Small intestine (tissue), 16 donors: ENCODE data around the gene PRR9. TPM values are rescaled to one million over a fixed set of nuclear protein-coding genes. Genes with fewer than 3 reads are reported as not detected.
A peak's percentile ranks its signal among the peaks of the same experiment; 100 is the strongest.
"Not testable (repeated sequence)": the region's sequence is repeated elsewhere in the genome, so short reads cannot be mapped to it uniquely, and the experiment has no call there.

Source experiments
- DNase-seq, 2 donors: peaks; one replicate each; pipeline versions ENCODE4 v3.0.0 to v3.0.0-alpha.2; 2013
- FAIRE-seq: peaks from 2 replicates; lab custom pipeline; 2012; peaks lifted over from hg19 to GRCh38; lab: Jason Lieb, UNC
- H3K27ac ChIP-seq, 3 donors: one replicate each; pipeline ENCODE4 v1.5.1; 2013; ENCODE audit warnings: low read length in 2 of 3, mild to moderate bottlenecking in 2 of 3, control low read depth in 1 of 3, inconsistent platforms in 1 of 3, low read depth in 1 of 3, moderate library complexity in 1 of 3
- H3K27me3 ChIP-seq, 3 donors: one replicate each; pipeline ENCODE4 v1.6.1; 2013; ENCODE audit warnings: low read length in 3 of 3, inconsistent platforms in 1 of 3; ENCODE audit not compliant: control insufficient read depth in 3 of 3, insufficient read depth in 3 of 3
- H3K36me3 ChIP-seq, 3 donors: one replicate each; pipeline ENCODE4 v1.6.1; 2013; ENCODE audit warnings: low read length in 3 of 3, inconsistent platforms in 1 of 3, low read depth in 1 of 3, mild to moderate bottlenecking in 1 of 3, moderate library complexity in 1 of 3; ENCODE audit not compliant: control insufficient read depth in 3 of 3, insufficient read depth in 2 of 3
- H3K4me1 ChIP-seq, 3 donors: one replicate each; pipeline ENCODE4 v1.6.1; 2013; ENCODE audit warnings: low read length in 2 of 3, inconsistent platforms in 1 of 3, low read depth in 1 of 3, mild to moderate bottlenecking in 1 of 3, moderate library complexity in 1 of 3; ENCODE audit not compliant: control insufficient read depth in 3 of 3, insufficient read depth in 2 of 3
- H3K4me3 ChIP-seq, 3 donors: one replicate each; pipeline ENCODE4 v1.5.1; 2013; ENCODE audit warnings: low read length in 3 of 3, control low read depth in 1 of 3, inconsistent platforms in 1 of 3, low read depth in 1 of 3, mild to moderate bottlenecking in 1 of 3, moderate library complexity in 1 of 3
- H3K9me3 ChIP-seq, 2 donors: one replicate each; pipeline ENCODE4 v1.6.1; 2013; ENCODE audit warnings: low read depth in 1 of 2, low read length in 1 of 2; ENCODE audit not compliant: control insufficient read depth in 2 of 2, insufficient read depth in 1 of 2
- WGBS, 3 donors: extraction: QIAGEN DNeasy Blood & Tissue Kit; methylation state at CpG; one replicate each; pipeline ENCODE4 v1.1.7; 2013; 5-methylcytosine and 5-hydroxymethylcytosine counted together
- long read RNA-seq, 10 donors: transcript quantifications; one replicate each; lab custom pipeline, GENCODE V29; 2026
- polyA plus RNA-seq, 4 donors: library from polyadenylated mRNA; stranded (reverse) in 3 of 4; unstranded in 1 of 4; fragments of 200-250 nt in 3 of 4; fragments of 120-200 nt in 1 of 4; gene quantifications; one replicate each; pipeline versions ENCODE4 v1.2.1 to v1.2.3, GENCODE V29; 2013
- donor health status: healthy with polysubstance abuse.
- donor health status: control.
- donor health status: control.
- donor health status: Bipolar disorder and iron deficiency.
- donor health status: healthy.

PRR9 gene
- not detected for polyA plus RNA-seq
- long read RNA-seq, donor 1, result 0 reads
- long read RNA-seq, donor 2, result 0 reads
- long read RNA-seq, donor 3, result 0 reads
- long read RNA-seq, donor 4, result 0 reads
- long read RNA-seq, donor 5, result 0 reads
- long read RNA-seq, donor 6, result 0 reads
- long read RNA-seq, donor 7, result 0 reads
- long read RNA-seq, donor 8, result 0 reads
- long read RNA-seq, donor 9, result 0 reads
- long read RNA-seq, donor 10, result 0 reads

DNA sequence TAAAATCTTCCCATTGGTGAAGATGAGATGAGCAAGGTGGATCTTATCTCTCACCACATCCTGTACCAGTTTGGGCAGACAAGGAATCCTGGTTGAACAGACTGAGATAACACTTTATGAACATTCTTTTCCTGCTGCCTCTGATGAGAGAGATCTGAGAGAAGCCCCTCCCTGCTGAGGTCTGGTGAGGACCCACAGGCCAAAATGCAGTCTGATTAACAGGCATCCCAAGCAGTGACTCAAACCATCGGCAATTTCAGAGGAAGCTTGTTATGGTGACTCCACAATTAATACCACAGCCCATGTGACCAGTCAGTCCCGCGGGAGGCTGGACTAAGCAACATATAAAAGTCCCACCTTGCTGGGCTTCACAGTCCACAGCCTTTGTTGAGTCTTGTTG is at the start of gene PRR9:
Gene PRR9 (plus strand): TSS at position 373 of the 400 bp plus-strand sequence. CDS start 561 bp downstream, outside the sequence.
- DNase-seq (no peak), FAIRE-seq (no peak)
- Histone ChIP-seq H3K4me3 (no peak within 1 kb of the TSS), H3K4me1 (peaks cover 0 to 2% (median 0%) of the 10 kb centered on the region in 3 donors), H3K27me3 (peaks cover 0 to 3% (median 0%) of the 10 kb centered on the region in 3 donors), H3K9me3 (no peaks in the 10 kb centered on the region), H3K27ac (no peak within 1 kb of the TSS), H3K36me3 (no peaks in the 10 kb centered on the region)
- 81 to 82% (median 82%) methylated on average over 3 of the region's 3 CpGs for WGBS, 3 donors

GRCh38 chr1:153168686-153169085 is 48.7 kb upstream of the PRR9 start:
- Histone ChIP-seq H3K36me3 (no peaks in the 10 kb centered on the region), H3K4me1 (no peaks in the 10 kb centered on the region), H3K9me3 (no peaks in the 10 kb centered on the region), H3K4me3 (no peak overlapping the region), H3K27ac (no peak overlapping the region), H3K27me3 (no peaks in the 10 kb centered on the region)
- WGBS, 3 donors, result 63 to 73% (median 63%) methylated on average over 2 of the region's 2 CpGs
- no peak for FAIRE-seq
- no peak for DNase-seq

GRCh38 chr1:153174624-153175023 is 42.8 kb upstream of the PRR9 start:
- no peaks in the 10 kb centered on the region for H3K36me3 ChIP-seq
- H3K4me3 ChIP-seq, result no peak overlapping the region
- H3K27me3 ChIP-seq, result no peaks in the 10 kb centered on the region
- DNase-seq (no peak), FAIRE-seq (no peak)
- H3K4me1 ChIP-seq, result no peaks in the 10 kb centered on the region
- no peak overlapping the region for H3K27ac ChIP-seq
- H3K9me3 ChIP-seq, result no peaks in the 10 kb centered on the region

- no peaks in the 10 kb centered on the region for H3K27me3 ChIP-seq
- no peaks in the 10 kb centered on the region for H3K36me3 ChIP-seq
- no peak overlapping the region for H3K4me3 ChIP-seq
- DNase-seq, result no peak
- H3K4me1 ChIP-seq, result no peaks in the 10 kb centered on the region
- no peaks in the 10 kb centered on the region for H3K9me3 ChIP-seq
- no peak for FAIRE-seq
- H3K27ac ChIP-seq, result no peak overlapping the region
These were observed 38.5 kb upstream of the PRR9 start for GRCh38 chr1:153178922-153179321.

- no peaks in the 10 kb centered on the region for H3K27me3 ChIP-seq
- 71 to 81% (median 79%) methylated on average over 4 of the region's 4 CpGs for WGBS, 3 donors
These were observed 36.8 kb upstream of the PRR9 start for GRCh38 chr1:153180556-153180955.

DNA sequence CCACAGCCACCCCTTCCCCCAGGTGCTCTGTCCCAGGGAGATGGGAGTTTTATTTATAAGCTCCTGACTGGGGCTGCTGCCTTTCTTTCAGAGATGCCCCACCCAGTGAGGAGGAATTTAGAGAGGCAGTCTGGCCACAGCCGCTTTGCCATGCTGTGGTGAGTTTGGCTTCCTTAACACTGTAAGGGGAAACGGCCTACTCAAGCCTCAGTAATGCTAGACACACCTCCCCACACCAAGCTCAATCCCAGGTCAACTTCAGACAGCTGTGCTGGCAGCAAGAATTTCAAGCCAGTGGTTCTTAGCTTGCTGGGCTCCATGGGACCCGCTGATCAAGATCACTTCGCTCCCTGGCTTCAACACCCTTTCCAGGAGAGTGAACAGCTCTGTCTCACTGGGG is 29.1 kb upstream of the PRR9 start:
- WGBS, 3 donors, result 79 to 87% (median 79%) methylated on average over 4 of the region's 4 CpGs
- not testable (repeated sequence) for DNase-seq, H3K4me3 ChIP-seq, H3K4me1 ChIP-seq, H3K27ac ChIP-seq, H3K9me3 ChIP-seq, H3K36me3 ChIP-seq, H3K27me3 ChIP-seq, FAIRE-seq

More at GRCh38 chr1:153180556-153180955, 36.8 kb upstream of the PRR9 start:
- Histone ChIP-seq H3K4me3 (no peak overlapping the region), H3K36me3 (no peaks in the 10 kb centered on the region), H3K27ac (no peak overlapping the region), H3K4me1 (no peaks in the 10 kb centered on the region), H3K9me3 (no peaks in the 10 kb centered on the region)
- DNase-seq (no peak), FAIRE-seq (no peak)

- peaks cover 0 to 3% (median 0%) of the 10 kb centered on the region in 3 donors for H3K27me3 ChIP-seq
- H3K27ac ChIP-seq, result no peak overlapping the region
- no peak for DNase-seq
- no peaks in the 10 kb centered on the region for H3K36me3 ChIP-seq
- H3K4me3 ChIP-seq, result no peak overlapping the region
- 0 to 12% (median 6%) methylated on average over 3 of the region's 3 CpGs for WGBS, 3 donors
- FAIRE-seq, result no peak
- no peaks in the 10 kb centered on the region for H3K9me3 ChIP-seq
- H3K4me1 ChIP-seq, result no peaks in the 10 kb centered on the region
These were observed 27.0 kb upstream of the PRR9 start for GRCh38 chr1:153190373-153190772.

GRCh38 chr1:153192697-153193096 is 24.7 kb upstream of the PRR9 start:
- DNase-seq (peak; percentile 2 to 16), FAIRE-seq (no peak)
- Histone ChIP-seq H3K4me1 (no peaks in the 10 kb centered on the region), H3K27me3 (peaks cover 0 to 3% (median 0%) of the 10 kb centered on the region in 3 donors), H3K9me3 (no peaks in the 10 kb centered on the region), H3K36me3 (no peaks in the 10 kb centered on the region), H3K4me3 (no peak overlapping the region), H3K27ac (no peak overlapping the region)
- WGBS, 3 donors, result 21 to 22% (median 22%) methylated on average over 3 of the region's 3 CpGs
